CD14-positive monocyte (primary cell): ENCODE data around the gene ATG10. TPM values are rescaled to one million over a fixed set of nuclear protein-coding genes. Genes with fewer than 3 reads are reported as not detected.

Experiments
- DNase-seq, 3 donors: peaks; one replicate each; pipeline ENCODE4 v3.0.0-alpha.2; 2011 to 2022
- H2AFZ ChIP-seq: 2 replicates; pipeline ENCODE4 v1.6.0; 2012; ENCODE audit warnings: mild to moderate bottlenecking, low read depth, low read length, inconsistent platforms; ENCODE audit not compliant: insufficient read depth, poor library complexity, severe bottlenecking
- H3K27ac ChIP-seq, 2 donors: 1 replicate in 1 of 2; 2 replicates in 1 of 2; pipeline ENCODE4 v1.5.1; 2012 to 2013; ENCODE audit warnings: low read length in 2 of 2, control low read depth in 1 of 2, inconsistent platforms in 1 of 2, low read depth in 1 of 2, mild to moderate bottlenecking in 1 of 2
- H3K27me3 ChIP-seq, 2 donors: one replicate each; pipeline versions ENCODE4 v1.6.0 to v1.6.1; 2011 to 2013; ENCODE audit warnings: low read length in 2 of 2; ENCODE audit not compliant: control insufficient read depth in 2 of 2, insufficient read depth in 2 of 2
- H3K36me3 ChIP-seq, 2 donors: replicated peaks in 1 of 2; 1 replicate in 1 of 2; 2 replicates in 1 of 2; pipeline versions ENCODE4 v1.5.1 to v1.6.1; 2012 to 2013; ENCODE audit warnings: low read length in 2 of 2, control low read depth in 1 of 2, inconsistent platforms in 1 of 2, mild to moderate bottlenecking in 1 of 2; ENCODE audit not compliant: insufficient read depth in 2 of 2, control insufficient read depth in 1 of 2
- H3K4me1 ChIP-seq, 2 donors: 1 replicate in 1 of 2; 2 replicates in 1 of 2; pipeline versions ENCODE4 v1.5.1 to v1.6.1; 2012 to 2013; ENCODE audit warnings: low read length in 2 of 2, control low read depth in 1 of 2, inconsistent platforms in 1 of 2, mild to moderate bottlenecking in 1 of 2, moderate library complexity in 1 of 2; ENCODE audit not compliant: insufficient read depth in 2 of 2, control insufficient read depth in 1 of 2
- H3K4me2 ChIP-seq: replicated peaks from 2 replicates; pipeline ENCODE3; 2012; ENCODE audit warnings: low read length, moderate library complexity, mild to moderate bottlenecking; ENCODE audit not compliant: poor library complexity, severe bottlenecking; ENCODE audit errors: extremely low read depth
- H3K4me3 ChIP-seq, 3 experiments: fragments of 200-600 bp in 1 of 3; sonication (generic) in 1 of 3; replicated peaks in 1 of 3; 1 replicate in 2 of 3; 2 replicates in 1 of 3; pipeline ENCODE4 v1.5.1; 2011 to 2013; ENCODE audit warnings: low read length in 3 of 3, mild to moderate bottlenecking in 3 of 3, control low read depth in 2 of 3, low read depth in 2 of 3, inconsistent platforms in 1 of 3, moderate library complexity in 1 of 3
- H3K79me2 ChIP-seq: 2 replicates; pipeline ENCODE4 v1.6.0; 2012; ENCODE audit warnings: mild to moderate bottlenecking, control low read depth, inconsistent platforms, low read length, moderate library complexity; ENCODE audit not compliant: insufficient read depth
- H3K9ac ChIP-seq: 2 replicates; pipeline ENCODE4 v1.6.0; 2017; ENCODE audit warnings: low read length, mild to moderate bottlenecking; ENCODE audit not compliant: insufficient read depth, poor library complexity, severe bottlenecking
- H3K9me3 ChIP-seq, 2 donors: replicated peaks in 1 of 2; 1 replicate in 1 of 2; 2 replicates in 1 of 2; pipeline versions ENCODE4 v1.5.1 to v1.6.1; 2012 to 2013; ENCODE audit warnings: low read length in 2 of 2, control low read depth in 1 of 2; ENCODE audit not compliant: control insufficient read depth in 1 of 2, insufficient read depth in 1 of 2
- H4K20me1 ChIP-seq: 2 replicates; pipeline ENCODE4 v1.6.0; 2012; ENCODE audit warnings: mild to moderate bottlenecking, low read length, control low read depth, moderate library complexity; ENCODE audit not compliant: insufficient read depth
- H3K27ac Mint-ChIP-seq, 7 donors: one replicate each; pipeline ENCODE4 v1.8.0; 2020; ENCODE audit warnings: mild to moderate bottlenecking in 7 of 7, mixed read lengths in 7 of 7, moderate library complexity in 6 of 7, inconsistent platforms in 2 of 7
- H3K27me3 Mint-ChIP-seq, 3 donors: one replicate each; pipeline ENCODE4 v1.8.0; 2021 to 2022; ENCODE audit warnings: low read depth in 3 of 3, mild to moderate bottlenecking in 3 of 3, mixed read lengths in 3 of 3, moderate library complexity in 3 of 3, inconsistent platforms in 1 of 3
- H3K36me3 Mint-ChIP-seq, 2 donors: one replicate each; pipeline ENCODE4 v1.8.0; 2020; ENCODE audit warnings: mixed read lengths in 2 of 2, inconsistent platforms in 1 of 2, mild to moderate bottlenecking in 1 of 2
- H3K4me1 Mint-ChIP-seq: one replicate; pipeline ENCODE4 v1.8.0; 2020; ENCODE audit warnings: mild to moderate bottlenecking, mixed read lengths
- H3K4me3 Mint-ChIP-seq, 2 donors: one replicate each; pipeline ENCODE4 v1.8.0; 2020; ENCODE audit warnings: mild to moderate bottlenecking in 2 of 2, mixed read lengths in 2 of 2, moderate library complexity in 1 of 2
- H3K9me3 Mint-ChIP-seq, 7 donors: one replicate each; pipeline ENCODE4 v1.8.0; 2020 to 2022; ENCODE audit warnings: mixed read lengths in 7 of 7, mild to moderate bottlenecking in 6 of 7, moderate library complexity in 6 of 7, inconsistent platforms in 2 of 7
- CTCF ChIP-seq: fragments of 200-600 bp; IDR thresholded peaks from one replicate; pipeline ENCODE4 v1.8.0; 2022; ENCODE audit warnings: antibody characterized with exemption, mild to moderate bottlenecking
- WGBS: methylation state at CpG from one replicate; pipeline ENCODE4 v1.1.5; 2013; ENCODE audit warnings: missing lambda C conversion rate; ENCODE audit not compliant: insufficient coverage; 5-methylcytosine and 5-hydroxymethylcytosine counted together
- intact Hi-C, 2 donors: fragments of 100-400 bp; cut with micrococcal nuclease; formaldehyde crosslinking; loops; one replicate each; pipeline versions ENCODE4 v1.15.0 to v1.15.1; 2023
- polyA plus RNA-seq, 3 donors: library from polyadenylated mRNA; depleted of rRNA in 1 of 3; unstranded in 2 of 3; stranded (reverse) in 1 of 3; fragments of 300-500 nt in 2 of 3; fragments of >200 nt in 1 of 3; fragmentation: Illumina TruSeq in 2 of 3; gene quantifications; 1 replicate in 2 of 3; 2 replicates in 1 of 3; pipeline ENCODE4 v1.2.3, GENCODE V29; 2012 to 2021

Gene ATG10
- polyA plus RNA-seq, 3 donors, result 2.1 to 7.9 (median 5.6) TPM

- Histone ChIP-seq H3K27me3 (no peaks in the 10 kb centered on the region), H3K4me3 (no peak overlapping the region), H4K20me1 (no peaks in the 10 kb centered on the region), H3K79me2 (no peaks in the 10 kb centered on the region), H3K36me3 (no peaks in the 10 kb centered on the region), H3K9me3 (no peaks in the 10 kb centered on the region), H2AFZ (no peak overlapping the region), H3K9ac (no peak overlapping the region), H3K27ac (no peak overlapping the region), H3K4me2 (no peak overlapping the region), H3K4me1 (no peaks in the 10 kb centered on the region)
- 77% methylated on average over 2 of the region's 2 CpGs for WGBS
- intact Hi-C loops, result no loop called here
- TF ChIP-seq CTCF, result no peak
- no peaks in the 10 kb centered on the region for H3K4me1 Mint-ChIP-seq
- no peak overlapping the region for H3K4me3 Mint-ChIP-seq
- DNase-seq, result no peak
- no peaks in the 10 kb centered on the region for H3K36me3 Mint-ChIP-seq
- H3K27me3 Mint-ChIP-seq, result no peaks in the 10 kb centered on the region
- peaks cover 0 to 2% (median 0%) of the 10 kb centered on the region in 7 donors for H3K9me3 Mint-ChIP-seq
- H3K27ac Mint-ChIP-seq, result no peak overlapping the region
These were observed 233.2 kb downstream of the ATG10 start for GRCh38 chr5:82205005-82205404.

- H3K9ac ChIP-seq, result no peak overlapping the region
- no peaks in the 10 kb centered on the region for H3K36me3 Mint-ChIP-seq
- H3K4me2 ChIP-seq, result no peak overlapping the region
- no peak overlapping the region for H2AFZ ChIP-seq
- TF ChIP-seq CTCF, result no peak
- no peak overlapping the region for H3K4me3 Mint-ChIP-seq
- H4K20me1 ChIP-seq, result no peaks in the 10 kb centered on the region
- H3K9me3 Mint-ChIP-seq, result no peaks in the 10 kb centered on the region
- H3K79me2 ChIP-seq, result no peaks in the 10 kb centered on the region
- no peak overlapping the region for H3K27ac ChIP-seq
- no CpG with 5 or more reads among the region's 3 CpGs for WGBS
- no peaks in the 10 kb centered on the region for H3K27me3 ChIP-seq
- intact Hi-C loops, result no loop called here
- H3K4me3 ChIP-seq, result no peak overlapping the region
- H3K27ac Mint-ChIP-seq, result no peak overlapping the region
- no peaks in the 10 kb centered on the region for H3K4me1 Mint-ChIP-seq
- DNase-seq, result no peak
- no peaks in the 10 kb centered on the region for H3K27me3 Mint-ChIP-seq
- H3K36me3 ChIP-seq, result no peaks in the 10 kb centered on the region
- no peaks in the 10 kb centered on the region for H3K4me1 ChIP-seq
- no peaks in the 10 kb centered on the region for H3K9me3 ChIP-seq
These were observed 236.5 kb downstream of the ATG10 start for GRCh38 chr5:82208371-82208770.
